ENCODE data around the gene EDDM3A.

DNA sequence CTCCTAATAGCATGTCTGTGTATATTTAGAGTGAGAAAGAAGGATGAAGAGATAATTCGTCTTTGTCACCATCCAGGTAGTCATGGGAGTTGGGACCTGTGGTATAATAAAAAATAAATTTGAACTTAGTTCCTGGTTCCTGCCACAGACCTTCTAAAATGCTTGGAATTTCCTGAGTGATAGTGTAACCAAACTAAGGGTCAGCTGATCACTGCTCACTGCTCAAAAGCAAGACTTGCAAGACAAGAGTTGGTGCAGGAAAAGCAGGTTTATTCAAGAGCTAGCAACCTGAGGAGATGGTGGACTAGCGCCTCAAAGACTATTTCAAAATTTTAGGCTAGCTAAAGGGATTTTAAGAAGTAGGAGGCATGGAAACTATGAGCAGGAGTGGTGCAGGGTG lies 38.1 kb upstream of the EDDM3A start:
- TF ChIP-seq EP300 (IDR thresholded peaks at IDR 0.05; ENCODE audit: borderline replicate concordance) (no peak), CREB1 (IDR thresholded peaks at IDR 0.05; ENCODE audit: low read depth) (no peak), RAD21 (IDR thresholded peaks at IDR 0.05; ENCODE audit: low read depth) (no peak)
- TF ChIP-seq, protein P1, sequence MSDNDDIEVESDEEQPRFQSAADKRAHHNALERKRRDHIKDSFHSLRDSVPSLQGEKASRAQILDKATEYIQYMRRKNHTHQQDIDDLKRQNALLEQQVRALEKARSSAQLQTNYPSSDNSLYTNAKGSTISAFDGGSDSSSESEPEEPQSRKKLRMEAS (IDR thresholded peaks at IDR 0.05) = no peak
- TF ChIP-seq, protein P2, sequence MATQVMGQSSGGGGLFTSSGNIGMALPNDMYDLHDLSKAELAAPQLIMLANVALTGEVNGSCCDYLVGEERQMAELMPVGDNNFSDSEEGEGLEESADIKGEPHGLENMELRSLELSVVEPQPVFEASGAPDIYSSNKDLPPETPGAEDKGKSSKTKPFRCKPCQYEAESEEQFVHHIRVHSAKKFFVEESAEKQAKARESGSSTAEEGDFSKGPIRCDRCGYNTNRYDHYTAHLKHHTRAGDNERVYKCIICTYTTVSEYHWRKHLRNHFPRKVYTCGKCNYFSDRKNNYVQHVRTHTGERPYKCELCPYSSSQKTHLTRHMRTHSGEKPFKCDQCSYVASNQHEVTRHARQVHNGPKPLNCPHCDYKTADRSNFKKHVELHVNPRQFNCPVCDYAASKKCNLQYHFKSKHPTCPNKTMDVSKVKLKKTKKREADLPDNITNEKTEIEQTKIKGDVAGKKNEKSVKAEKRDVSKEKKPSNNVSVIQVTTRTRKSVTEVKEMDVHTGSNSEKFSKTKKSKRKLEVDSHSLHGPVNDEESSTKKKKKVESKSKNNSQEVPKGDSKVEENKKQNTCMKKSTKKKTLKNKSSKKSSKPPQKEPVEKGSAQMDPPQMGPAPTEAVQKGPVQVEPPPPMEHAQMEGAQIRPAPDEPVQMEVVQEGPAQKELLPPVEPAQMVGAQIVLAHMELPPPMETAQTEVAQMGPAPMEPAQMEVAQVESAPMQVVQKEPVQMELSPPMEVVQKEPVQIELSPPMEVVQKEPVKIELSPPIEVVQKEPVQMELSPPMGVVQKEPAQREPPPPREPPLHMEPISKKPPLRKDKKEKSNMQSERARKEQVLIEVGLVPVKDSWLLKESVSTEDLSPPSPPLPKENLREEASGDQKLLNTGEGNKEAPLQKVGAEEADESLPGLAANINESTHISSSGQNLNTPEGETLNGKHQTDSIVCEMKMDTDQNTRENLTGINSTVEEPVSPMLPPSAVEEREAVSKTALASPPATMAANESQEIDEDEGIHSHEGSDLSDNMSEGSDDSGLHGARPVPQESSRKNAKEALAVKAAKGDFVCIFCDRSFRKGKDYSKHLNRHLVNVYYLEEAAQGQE (IDR thresholded peaks at IDR 0.05; ENCODE audit: low read depth) = no peak
